Hematopoietic multipotent progenitor cell (in vitro differentiated cells): Measurements from ENCODE around the gene ERRFI1. TPM values are rescaled to one million over a fixed set of nuclear protein-coding genes. Genes with fewer than 3 reads are reported as not detected.
A peak's percentile ranks its signal among the peaks of the same experiment; 100 is the strongest.

Experiments used
- DNase-seq, 3 donors: peaks; one replicate each; pipeline ENCODE4 v3.0.0-alpha.2; 2011 to 2015; ENCODE audit warnings: low read depth in 2 of 3, low spot score in 2 of 3
- total RNA-seq: library from RNA; depleted of rRNA; stranded (reverse); fragments of >200 nt; gene quantifications from one replicate; pipeline ENCODE4 v1.2.3, GENCODE V29; 2012

ERRFI1 gene
- total RNA-seq, 1 donor: 0.27 TPM

- DNase-seq: no peak
These were observed 20.3 kb upstream of the ERRFI1 start for GRCh38 chr1:8046391-8046790.

- no peak for DNase-seq
These were observed 17.5 kb upstream of the ERRFI1 start for GRCh38 chr1:8043621-8044020.

- no peak for DNase-seq
These were observed 16.0 kb upstream of the ERRFI1 start for GRCh38 chr1:8042134-8042533.

- DNase-seq: no peak
These were observed 14.5 kb upstream of the ERRFI1 start for GRCh38 chr1:8040586-8040985.

- no peak for DNase-seq
These were observed 13.0 kb upstream of the ERRFI1 start for GRCh38 chr1:8039071-8039470.

- no peak for DNase-seq
These were observed 9.2 kb upstream of the ERRFI1 start for GRCh38 chr1:8035289-8035688.

- DNase-seq: no peak
These were observed 7.2 kb upstream of the ERRFI1 start for GRCh38 chr1:8033322-8033721.

GRCh38 chr1:8032366-8032910, 6.3 kb upstream of the ERRFI1 start:
- DNase-seq: no peak

GRCh38 chr1:8031176-8031785, 5.2 kb upstream of the ERRFI1 start:
- peak in 1 of 3 donors; percentile 62 for DNase-seq

- no peak for DNase-seq
These were observed 2.4 kb upstream of the ERRFI1 start for GRCh38 chr1:8028571-8028910.

GRCh38 chr1:8027748-8028570, 1.9 kb upstream of the ERRFI1 start:
- no peak for DNase-seq

GRCh38 chr1:8026976-8027747, 1.1 kb upstream of the ERRFI1 start:
- DNase-seq: no peak

- DNase-seq: no peak
These were observed 401 bp downstream of the ERRFI1 start for GRCh38 chr1:8025671-8026144.

GRCh38 chr1:8025061-8025670, 943 bp downstream of the ERRFI1 start:
- DNase-seq: peak in 1 of 3 donors; percentile 18

GRCh38 chr1:8024329-8024728, 1.8 kb downstream of the ERRFI1 start:
- DNase-seq: no peak

- DNase-seq: no peak
These were observed 2.2 kb downstream of the ERRFI1 start for GRCh38 chr1:8023995-8024313.

GRCh38 chr1:8023287-8023994, 2.7 kb downstream of the ERRFI1 start:
- no peak for DNase-seq

GRCh38 chr1:8022395-8023286, 3.5 kb downstream of the ERRFI1 start:
- no peak for DNase-seq

- DNase-seq: no peak
These were observed 4.3 kb downstream of the ERRFI1 start for GRCh38 chr1:8021676-8022266.
